K562 (cell line): Measurements from ENCODE around the gene ITGAL. TPM values are rescaled to one million over a fixed set of nuclear protein-coding genes. Genes with fewer than 3 reads are reported as not detected.

Experiments
- CHD1 ChIP-seq: fragments of 200-600 bp; sonication (generic); IDR thresholded peaks from one replicate; pipeline ENCODE4 v1.6.1; 2012; ENCODE audit warnings: mild to moderate bottlenecking, moderate library complexity, low read length, inconsistent platforms
- CTBP1 ChIP-seq: fragments of 450-650 bp; IDR thresholded peaks from 2 replicates; pipeline ENCODE4 v1.6.1; 2016; ENCODE audit warnings: borderline replicate concordance
- DIDO1 ChIP-seq: fragments of 450-650 bp; IDR thresholded peaks from 2 replicates; pipeline ENCODE4 v1.6.1; 2016; ENCODE audit warnings: low read depth, missing biosample characterization, missing genetic modification characterization
- HIVEP1 ChIP-seq: fragments of 250-450 bp; sonication (Bioruptor Pico); IDR thresholded peaks from 2 replicates; pipeline ENCODE4 v1.4.0; 2020; ENCODE audit warnings: mild to moderate bottlenecking
- ILF3 ChIP-seq: fragments of 450-650 bp; IDR thresholded peaks from 2 replicates; pipeline ENCODE4 v1.6.1; 2018; ENCODE audit warnings: antibody characterized with exemption, mild to moderate bottlenecking, moderate library complexity, borderline replicate concordance
- KLF16 ChIP-seq: IDR thresholded peaks from 2 replicates; pipeline ENCODE4 v1.6.1; 2016; ENCODE audit warnings: antibody characterized with exemption
- PTRF ChIP-seq: fragments of 450-650 bp; IDR thresholded peaks from 2 replicates; pipeline ENCODE4 v1.6.1; 2016; ENCODE audit warnings: mild to moderate bottlenecking, missing genetic modification characterization, missing compliant biosample characterization
- RBM39 ChIP-seq: fragments of 200-400 bp; formaldehyde crosslinking; optimal IDR thresholded peaks from 2 replicates; pipeline ENCODE3; 2018; ENCODE audit warnings: low read depth, low read length
- SP2 ChIP-seq: IDR thresholded peaks from 2 replicates; pipeline ENCODE4 v1.6.1; 2011; ENCODE audit warnings: mild to moderate bottlenecking, low read depth, low read length, moderate library complexity; ENCODE audit not compliant: poor library complexity, severe bottlenecking; ENCODE audit errors: extremely low read depth
- XRCC5 ChIP-seq: fragments of 200-400 bp; formaldehyde crosslinking; IDR thresholded peaks from 2 replicates; pipeline ENCODE4 v1.6.1; 2017; ENCODE audit warnings: low read depth, mild to moderate bottlenecking, low read length
- ZNF143 ChIP-seq: sonication (generic); formaldehyde crosslinking; IDR thresholded peaks from 2 replicates; pipeline ENCODE4 v1.9.0; 2022; ENCODE audit warnings: mild to moderate bottlenecking, missing genetic modification reagents
- ZNF224 ChIP-seq: sonication (generic); formaldehyde crosslinking; IDR thresholded peaks from 2 replicates; pipeline ENCODE4 v1.8.0; 2022; ENCODE audit warnings: mild to moderate bottlenecking, missing genetic modification reagents
- ZNF696 ChIP-seq: fragments of 250-450 bp; sonication (Bioruptor Pico); conservative IDR thresholded peaks from 2 replicates; pipeline ENCODE4 v1.4.0; 2020; ENCODE audit warnings: mild to moderate bottlenecking, moderate library complexity
- polyA plus RNA-seq, 8 experiments: library from polyadenylated mRNA; depleted of rRNA in 4 of 8; stranded (reverse) in 5 of 8; unstranded in 3 of 8; fragments of >200 nt; fragmentation: Nextera tagmentation in 2 of 8; fragmentation: Illumina TruSeq in 1 of 8; extraction: Ambion mirVana in 2 of 8; extraction: Trizol in 1 of 8; gene quantifications; 2 replicates each; pipeline versions ENCODE4 v1.2.1 to v1.2.3, GENCODE V29; 2011 to 2014; ENCODE audit warnings: inconsistent platforms in 1 of 8, missing spikeins in 1 of 8
- total RNA-seq, 7 experiments: library from RNA; depleted of rRNA in 6 of 7; stranded (reverse); fragments of >200 nt in 6 of 7; fragmentation: Illumina TruSeq in 2 of 7; extraction: Trizol in 2 of 7; gene quantifications; 2 replicates each; pipeline versions ENCODE4 v1.2.1 to v1.2.3, GENCODE V29; 2011 to 2021; ENCODE audit warnings: low replicate concordance in 1 of 7
- TF ChIP-seq, protein P1 (sequence below): sonication (generic); formaldehyde crosslinking; IDR thresholded peaks from 2 replicates; pipeline ENCODE4 v1.8.1; 2023; ENCODE audit warnings: mild to moderate bottlenecking, missing genetic modification reagents
- TF ChIP-seq, protein P2 (sequence below): IDR thresholded peaks from 3 replicates; pipeline ENCODE4 v1.6.1; 2011; ENCODE audit warnings: borderline replicate concordance, mild to moderate bottlenecking; ENCODE audit not compliant: insufficient read length, insufficient read depth
- TF ChIP-seq, protein P3 (sequence below): fragments of 450-650 bp; IDR thresholded peaks from 2 replicates; pipeline ENCODE4 v1.6.1; 2016; ENCODE audit warnings: low read depth, mild to moderate bottlenecking, moderate library complexity

ITGAL gene
- total and polyA plus RNA-seq, 9 of the 15 experiments (the other 6 are each of a cell fraction or from before 2014, with no cell fraction given), result 0.01 to 0.53 TPM; not detected in 7

DNA sequence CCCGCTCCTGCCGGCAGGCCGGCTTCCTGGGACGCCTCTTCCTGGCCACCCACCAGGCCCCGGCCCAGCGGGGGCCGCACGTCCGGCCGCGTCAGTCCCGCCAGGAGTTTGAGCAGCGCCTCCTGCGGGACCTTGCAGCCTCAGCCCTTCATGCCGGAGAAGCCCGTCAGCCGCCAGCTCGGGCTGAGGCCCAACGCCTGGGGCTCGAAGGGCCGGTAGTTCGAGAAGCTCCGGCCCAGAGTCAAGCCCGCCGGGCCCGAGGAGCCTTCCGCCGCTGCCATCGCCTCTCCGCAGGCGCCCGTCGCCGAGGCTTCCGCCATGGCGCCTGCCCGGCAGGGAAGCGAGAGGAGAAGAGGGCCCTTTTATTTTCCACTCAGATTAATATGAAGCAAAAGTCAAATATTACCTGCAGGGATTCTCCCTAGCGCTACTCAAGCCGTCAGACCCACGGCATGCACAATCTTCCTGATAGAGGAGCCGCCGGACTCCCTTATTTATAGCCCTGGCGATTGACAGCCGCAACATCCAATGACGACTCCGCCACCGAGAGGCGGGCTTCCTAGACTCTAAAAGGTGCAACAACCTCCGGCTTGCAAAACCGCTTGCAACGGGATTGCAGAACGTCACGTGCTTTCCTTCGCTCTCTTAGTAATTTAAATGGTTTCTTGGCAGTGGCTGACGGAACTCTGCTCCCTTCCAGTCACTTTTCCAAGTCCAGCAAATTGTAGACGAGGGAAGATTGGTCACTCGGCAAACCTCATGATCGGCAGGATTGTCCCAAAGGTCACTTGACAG lies 26.9 kb upstream of the ITGAL start, which contains the start of gene SEPHS2 (continued):
- TF ChIP-seq, protein P1, sequence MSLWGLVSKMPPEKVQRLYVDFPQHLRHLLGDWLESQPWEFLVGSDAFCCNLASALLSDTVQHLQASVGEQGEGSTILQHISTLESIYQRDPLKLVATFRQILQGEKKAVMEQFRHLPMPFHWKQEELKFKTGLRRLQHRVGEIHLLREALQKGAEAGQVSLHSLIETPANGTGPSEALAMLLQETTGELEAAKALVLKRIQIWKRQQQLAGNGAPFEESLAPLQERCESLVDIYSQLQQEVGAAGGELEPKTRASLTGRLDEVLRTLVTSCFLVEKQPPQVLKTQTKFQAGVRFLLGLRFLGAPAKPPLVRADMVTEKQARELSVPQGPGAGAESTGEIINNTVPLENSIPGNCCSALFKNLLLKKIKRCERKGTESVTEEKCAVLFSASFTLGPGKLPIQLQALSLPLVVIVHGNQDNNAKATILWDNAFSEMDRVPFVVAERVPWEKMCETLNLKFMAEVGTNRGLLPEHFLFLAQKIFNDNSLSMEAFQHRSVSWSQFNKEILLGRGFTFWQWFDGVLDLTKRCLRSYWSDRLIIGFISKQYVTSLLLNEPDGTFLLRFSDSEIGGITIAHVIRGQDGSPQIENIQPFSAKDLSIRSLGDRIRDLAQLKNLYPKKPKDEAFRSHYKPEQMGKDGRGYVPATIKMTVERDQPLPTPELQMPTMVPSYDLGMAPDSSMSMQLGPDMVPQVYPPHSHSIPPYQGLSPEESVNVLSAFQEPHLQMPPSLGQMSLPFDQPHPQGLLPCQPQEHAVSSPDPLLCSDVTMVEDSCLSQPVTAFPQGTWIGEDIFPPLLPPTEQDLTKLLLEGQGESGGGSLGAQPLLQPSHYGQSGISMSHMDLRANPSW, result no peak
- TF ChIP-seq KLF16 (no peak), XRCC5 (peak; percentile 29; the same call in 1 of the 2 replicates), ILF3 (no peak), PTRF (tag) (no peak), ZNF143 (CRISPR knock-in tag) (no peak), HIVEP1 (no peak), CTBP1 (0 out of 2 replicates have a peak, but pooled peaks have one; percentile 16), ZNF696 (CRISPR knock-in tag) (no peak), DIDO1 (tag) (no peak), CHD1 (no peak), RBM39 (no peak), ZNF224 (CRISPR knock-in tag) (no peak; the same call in 1 of the 2 replicates), SP2 (peak; percentile 86)
- TF ChIP-seq, protein P2, sequence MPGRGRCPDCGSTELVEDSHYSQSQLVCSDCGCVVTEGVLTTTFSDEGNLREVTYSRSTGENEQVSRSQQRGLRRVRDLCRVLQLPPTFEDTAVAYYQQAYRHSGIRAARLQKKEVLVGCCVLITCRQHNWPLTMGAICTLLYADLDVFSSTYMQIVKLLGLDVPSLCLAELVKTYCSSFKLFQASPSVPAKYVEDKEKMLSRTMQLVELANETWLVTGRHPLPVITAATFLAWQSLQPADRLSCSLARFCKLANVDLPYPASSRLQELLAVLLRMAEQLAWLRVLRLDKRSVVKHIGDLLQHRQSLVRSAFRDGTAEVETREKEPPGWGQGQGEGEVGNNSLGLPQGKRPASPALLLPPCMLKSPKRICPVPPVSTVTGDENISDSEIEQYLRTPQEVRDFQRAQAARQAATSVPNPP, result no peak
- TF ChIP-seq, protein P3, sequence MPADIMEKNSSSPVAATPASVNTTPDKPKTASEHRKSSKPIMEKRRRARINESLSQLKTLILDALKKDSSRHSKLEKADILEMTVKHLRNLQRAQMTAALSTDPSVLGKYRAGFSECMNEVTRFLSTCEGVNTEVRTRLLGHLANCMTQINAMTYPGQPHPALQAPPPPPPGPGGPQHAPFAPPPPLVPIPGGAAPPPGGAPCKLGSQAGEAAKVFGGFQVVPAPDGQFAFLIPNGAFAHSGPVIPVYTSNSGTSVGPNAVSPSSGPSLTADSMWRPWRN, result no peak
